ENCODE results near the gene TNNI3. TPM values are rescaled to one million over a fixed set of nuclear protein-coding genes. Genes with fewer than 3 reads are reported as not detected.

The TNNI3 gene
- total RNA-seq, 1 donor from 2014 or later: not detected

DNA sequence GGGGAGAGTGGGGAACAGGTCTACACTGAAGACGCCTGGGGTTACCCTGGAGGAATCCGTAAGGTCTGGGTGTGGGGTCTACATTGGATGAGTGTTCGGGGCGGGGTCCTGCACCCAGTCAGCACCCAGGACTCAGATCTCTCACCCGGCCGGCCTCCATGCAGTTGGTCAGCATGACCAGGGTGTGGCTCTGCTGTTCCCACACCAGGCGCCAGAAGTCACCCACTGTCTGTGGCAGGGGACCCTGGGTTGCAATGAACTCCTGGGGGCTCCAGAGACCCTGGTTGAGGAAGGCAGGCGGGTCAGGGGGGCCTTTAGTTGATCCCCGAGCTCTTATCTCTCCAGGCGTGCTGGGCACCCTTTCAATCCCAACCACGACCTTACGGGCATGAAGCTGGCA, 28.5 kb upstream of the TNNI3 start:
- Mint-ChIP-seq H3K4me1 (ENCODE audit: unreplicated experiment) (no peaks in the 10 kb centered on the region), H3K4me3 (ENCODE audit: unreplicated experiment) (no peak overlapping the region), H3K9me3 (ENCODE audit: unreplicated experiment) (no peaks in the 10 kb centered on the region), H3K27me3 (ENCODE audit: unreplicated experiment) (peaks cover 19% of the 10 kb centered on the region), H3K27ac (ENCODE audit: unreplicated experiment) (no peak overlapping the region), H3K36me3 (ENCODE audit: low read depth, unreplicated experiment) (no peaks in the 10 kb centered on the region)
- DNase-seq (ENCODE audit: low spot score): no peak
- TF ChIP-seq, protein P1, sequence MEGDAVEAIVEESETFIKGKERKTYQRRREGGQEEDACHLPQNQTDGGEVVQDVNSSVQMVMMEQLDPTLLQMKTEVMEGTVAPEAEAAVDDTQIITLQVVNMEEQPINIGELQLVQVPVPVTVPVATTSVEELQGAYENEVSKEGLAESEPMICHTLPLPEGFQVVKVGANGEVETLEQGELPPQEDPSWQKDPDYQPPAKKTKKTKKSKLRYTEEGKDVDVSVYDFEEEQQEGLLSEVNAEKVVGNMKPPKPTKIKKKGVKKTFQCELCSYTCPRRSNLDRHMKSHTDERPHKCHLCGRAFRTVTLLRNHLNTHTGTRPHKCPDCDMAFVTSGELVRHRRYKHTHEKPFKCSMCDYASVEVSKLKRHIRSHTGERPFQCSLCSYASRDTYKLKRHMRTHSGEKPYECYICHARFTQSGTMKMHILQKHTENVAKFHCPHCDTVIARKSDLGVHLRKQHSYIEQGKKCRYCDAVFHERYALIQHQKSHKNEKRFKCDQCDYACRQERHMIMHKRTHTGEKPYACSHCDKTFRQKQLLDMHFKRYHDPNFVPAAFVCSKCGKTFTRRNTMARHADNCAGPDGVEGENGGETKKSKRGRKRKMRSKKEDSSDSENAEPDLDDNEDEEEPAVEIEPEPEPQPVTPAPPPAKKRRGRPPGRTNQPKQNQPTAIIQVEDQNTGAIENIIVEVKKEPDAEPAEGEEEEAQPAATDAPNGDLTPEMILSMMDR (IDR thresholded peaks at IDR 0.05; ENCODE audit: unreplicated experiment): no peak

DNA sequence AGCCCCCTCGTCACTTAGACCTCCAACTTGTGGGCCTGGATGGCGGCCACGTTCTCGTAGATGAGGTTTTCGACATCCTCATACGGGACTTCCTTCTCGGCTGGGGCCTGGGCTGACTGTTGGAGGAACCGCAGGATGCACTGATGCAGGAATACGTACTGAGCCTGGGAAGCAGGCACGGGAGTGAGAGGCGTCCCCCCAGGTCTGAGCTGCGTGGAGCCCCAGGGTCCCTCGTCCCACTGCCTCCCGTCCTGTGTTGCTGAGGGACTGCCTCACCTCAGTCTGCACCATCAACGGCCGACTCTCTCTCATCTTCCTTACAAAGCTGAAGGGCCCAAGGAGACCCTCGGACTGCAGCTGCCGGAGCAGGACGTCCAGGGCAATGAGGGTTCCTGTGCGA, 24.2 kb upstream of the TNNI3 start:
- no peak overlapping the region for H3K27ac Mint-ChIP-seq (ENCODE audit: unreplicated experiment)
- H3K4me1 Mint-ChIP-seq (ENCODE audit: unreplicated experiment): peaks cover 5% of the 10 kb centered on the region
- TF ChIP-seq, protein P1 (IDR thresholded peaks at IDR 0.05; ENCODE audit: unreplicated experiment): no peak
- no peaks in the 10 kb centered on the region for H3K9me3 Mint-ChIP-seq (ENCODE audit: unreplicated experiment)
- H3K4me3 Mint-ChIP-seq (ENCODE audit: unreplicated experiment): no peak overlapping the region
- H3K27me3 Mint-ChIP-seq (ENCODE audit: unreplicated experiment): peaks cover 23% of the 10 kb centered on the region
- peaks cover 3% of the 10 kb centered on the region for H3K36me3 Mint-ChIP-seq (ENCODE audit: low read depth, unreplicated experiment)
- no peak for DNase-seq (ENCODE audit: low spot score)

DNA sequence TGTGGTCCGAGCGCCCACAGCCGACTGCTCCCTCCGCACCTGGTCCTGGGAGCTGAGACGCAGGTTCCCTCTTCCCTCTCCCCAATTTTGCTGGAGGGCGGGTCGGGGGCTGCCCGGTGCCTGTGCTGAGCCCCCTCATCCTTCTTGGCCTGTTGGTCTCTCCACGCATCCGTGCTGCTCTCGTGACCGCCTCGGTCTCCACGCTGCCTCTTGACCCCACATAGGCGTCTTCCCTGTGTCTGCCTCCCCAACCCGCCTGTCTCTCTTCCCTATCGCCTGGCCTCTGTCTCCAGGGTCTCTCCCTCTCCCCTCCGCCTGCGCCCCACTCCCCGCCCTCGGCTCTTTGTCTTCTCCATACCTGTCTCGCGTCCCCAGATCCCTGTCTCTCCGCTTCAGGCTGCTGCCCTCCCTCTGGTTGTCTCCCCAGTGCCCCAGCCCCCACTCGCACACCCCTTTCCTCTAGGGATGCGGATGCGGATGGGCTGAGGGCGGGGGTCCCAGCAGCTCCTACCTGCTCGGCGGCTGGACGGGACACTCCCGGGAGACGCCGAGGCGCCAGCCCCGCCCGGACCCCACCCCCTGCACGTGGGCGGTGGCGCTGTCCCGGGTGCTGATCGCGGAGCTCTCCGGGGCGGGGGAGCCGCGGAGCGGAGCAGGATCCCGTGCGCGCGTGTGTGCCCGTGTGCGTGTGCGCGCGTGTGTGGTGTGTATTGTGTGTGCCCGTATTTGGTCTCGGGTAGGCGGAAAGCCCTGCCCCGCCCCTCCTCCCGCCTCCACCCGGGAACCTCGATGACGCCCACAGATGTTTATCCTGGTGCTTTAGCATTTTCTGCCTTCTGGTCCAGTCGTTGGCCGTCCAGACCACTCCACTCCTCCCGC, 22.3 kb upstream of the TNNI3 start, which contains the start of gene SYT5:
Gene SYT5, minus strand, starts transcription at position 684 of the 879 bp plus-strand sequence. CDS start 1,248 bp downstream, outside the sequence.
- Mint-ChIP-seq H3K4me3 (ENCODE audit: unreplicated experiment) (peak within 1 kb of the TSS; percentile 71), H3K4me1 (ENCODE audit: unreplicated experiment) (peaks cover 5% of the 10 kb centered on the region), H3K27me3 (ENCODE audit: unreplicated experiment) (peaks cover 26% of the 10 kb centered on the region), H3K27ac (ENCODE audit: unreplicated experiment) (peak within 1 kb of the TSS; percentile 67), H3K36me3 (ENCODE audit: low read depth, unreplicated experiment) (peaks cover 3% of the 10 kb centered on the region), H3K9me3 (ENCODE audit: unreplicated experiment) (no peaks in the 10 kb centered on the region)
- TF ChIP-seq, protein P1 (IDR thresholded peaks at IDR 0.05; ENCODE audit: unreplicated experiment): no peak
- peak; percentile 75 for DNase-seq (ENCODE audit: low spot score)

DNA sequence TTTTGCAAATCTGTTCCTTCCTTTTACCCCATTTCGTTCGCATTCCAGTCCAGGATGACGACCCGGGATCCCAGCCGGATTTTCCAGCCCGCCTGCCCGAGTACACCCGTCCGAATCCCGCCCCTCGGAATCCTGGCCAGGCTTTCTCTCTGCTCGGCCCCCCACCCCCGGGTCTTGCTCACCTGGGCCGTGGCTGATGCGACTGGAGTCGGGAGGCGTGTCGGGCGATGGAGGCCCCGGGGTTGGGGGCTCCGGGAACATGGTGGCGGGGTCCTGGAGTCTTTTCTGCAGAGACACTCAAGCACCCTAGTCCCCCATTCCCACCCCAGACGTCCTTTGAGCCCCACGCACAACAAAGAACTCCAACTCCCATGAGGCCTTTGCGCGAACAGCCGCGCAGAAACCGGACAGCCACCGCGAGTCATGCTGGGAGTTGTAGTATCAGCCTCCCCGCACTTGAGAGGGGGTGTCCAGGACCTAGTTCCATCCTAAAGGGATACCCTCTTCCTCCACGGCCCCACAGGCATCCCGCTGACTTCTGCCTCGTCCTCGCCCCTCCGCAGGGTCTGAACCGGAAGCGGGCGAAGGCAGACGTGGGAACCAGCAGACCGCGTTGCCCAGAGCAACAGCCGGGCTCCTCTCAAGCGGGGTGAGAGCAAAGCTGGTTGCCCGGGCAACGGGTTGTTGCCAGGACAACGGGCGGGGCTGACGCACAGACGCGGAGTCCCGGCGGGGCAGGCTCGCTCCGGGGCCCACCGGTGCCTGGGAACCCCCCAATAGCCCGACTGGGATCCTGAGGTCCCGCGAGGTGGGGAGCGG, 21.5 kb upstream of the TNNI3 start:
- Mint-ChIP-seq H3K27ac (ENCODE audit: unreplicated experiment) (peak overlapping the region; percentile 36), H3K27me3 (ENCODE audit: unreplicated experiment) (peaks cover 30% of the 10 kb centered on the region), H3K9me3 (ENCODE audit: unreplicated experiment) (no peaks in the 10 kb centered on the region), H3K36me3 (ENCODE audit: low read depth, unreplicated experiment) (peaks cover 3% of the 10 kb centered on the region), H3K4me3 (ENCODE audit: unreplicated experiment) (peak overlapping the region; percentile 82), H3K4me1 (ENCODE audit: unreplicated experiment) (peaks cover 5% of the 10 kb centered on the region)
- DNase-seq (ENCODE audit: low spot score): peak; percentile 80
- TF ChIP-seq, protein P1 (IDR thresholded peaks at IDR 0.05; ENCODE audit: unreplicated experiment): no peak

All from endothelial cell (in vitro differentiated cells).